Ovary (tissue), 3 donors: ENCODE results near the gene ZNF296.

Source experiments
- CTCF ChIP-seq, 3 donors: fragments of 450-650 bp in 2 of 3; fragments of 200-600 bp in 1 of 3; IDR thresholded peaks; one replicate each; pipeline versions ENCODE4 v1.5.1 to v1.8.0; 2016 to 2022; ENCODE audit warnings: antibody characterized with exemption in 3 of 3, mild to moderate bottlenecking in 1 of 3
- EP300 ChIP-seq: sonication (generic); formaldehyde crosslinking; IDR thresholded peaks from one replicate; pipeline ENCODE4 v1.6.1; 2017; ENCODE audit warnings: antibody characterized with exemption
- donor health status: DM: no; HTN: no; CAD: no.

GRCh38 chr19:45114116-45114515, 37.8 kb upstream of the ZNF296 start:
- TF ChIP-seq CTCF (IDR thresholded peaks at IDR 0.05) (no peak), EP300 (no peak)
